ENCODE data around the gene STK32B.

STK32B gene

GRCh38 chr4:5541169-5541568 lies 489.9 kb downstream of the STK32B start:
- no peak overlapping the region for H3K4me3 ChIP-seq (ENCODE audit: low read depth, low read length)
- no peak for DNase-seq (ENCODE audit: low read depth)
- TF ChIP-seq CTCF (conservative IDR thresholded peaks at IDR 0.05; ENCODE audit: low read depth, low read length) = no peak

DNA sequence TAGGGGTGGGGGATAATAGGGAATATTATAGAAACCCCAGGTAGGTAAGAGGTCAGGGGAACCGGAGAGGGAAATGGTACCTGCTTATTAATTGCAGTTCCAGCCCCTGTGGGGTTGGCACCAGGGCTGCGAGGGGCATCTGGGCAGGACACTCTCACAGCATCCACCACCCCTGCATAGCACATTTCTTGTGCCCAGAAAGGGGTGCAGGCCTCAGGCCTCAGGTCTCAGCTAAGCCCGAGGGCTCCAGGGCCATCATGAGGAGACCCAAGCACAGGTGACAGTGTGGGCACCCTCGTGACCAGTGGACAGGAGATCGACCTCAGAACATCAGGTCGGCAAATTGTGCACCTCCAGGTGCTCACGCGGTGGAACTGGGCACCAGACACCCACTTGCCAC lies 492.4 kb downstream of the STK32B start:
- no peak for TF ChIP-seq CTCF (conservative IDR thresholded peaks at IDR 0.05; ENCODE audit: low read depth, low read length)
- no peak overlapping the region for H3K4me3 ChIP-seq (ENCODE audit: low read depth, low read length)
- DNase-seq (ENCODE audit: low read depth) = no peak

DNA sequence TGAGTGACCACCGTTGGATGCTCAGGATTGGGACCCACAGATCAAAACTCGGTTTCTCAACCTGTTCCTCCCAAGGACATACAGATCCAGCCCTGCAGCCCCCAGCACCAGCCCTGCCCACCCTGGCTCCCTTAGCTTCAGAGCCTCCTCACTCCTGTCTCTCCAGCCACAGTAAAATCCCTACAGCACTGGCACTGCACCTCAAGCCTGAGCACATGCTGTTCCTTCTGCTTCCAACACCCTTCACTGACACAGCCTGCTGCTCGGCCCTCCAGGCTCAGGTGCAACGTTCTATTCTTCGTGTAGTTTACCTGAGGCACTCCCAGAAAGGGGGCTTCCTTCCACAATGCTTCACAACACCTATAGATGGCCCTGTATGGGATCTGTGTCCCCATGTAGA lies 493.5 kb downstream of the STK32B start:
- DNase-seq (ENCODE audit: low read depth) = no peak
- H3K4me3 ChIP-seq (ENCODE audit: low read depth, low read length) = no peak overlapping the region
- no peak for TF ChIP-seq CTCF (conservative IDR thresholded peaks at IDR 0.05; ENCODE audit: low read depth, low read length)

DNA sequence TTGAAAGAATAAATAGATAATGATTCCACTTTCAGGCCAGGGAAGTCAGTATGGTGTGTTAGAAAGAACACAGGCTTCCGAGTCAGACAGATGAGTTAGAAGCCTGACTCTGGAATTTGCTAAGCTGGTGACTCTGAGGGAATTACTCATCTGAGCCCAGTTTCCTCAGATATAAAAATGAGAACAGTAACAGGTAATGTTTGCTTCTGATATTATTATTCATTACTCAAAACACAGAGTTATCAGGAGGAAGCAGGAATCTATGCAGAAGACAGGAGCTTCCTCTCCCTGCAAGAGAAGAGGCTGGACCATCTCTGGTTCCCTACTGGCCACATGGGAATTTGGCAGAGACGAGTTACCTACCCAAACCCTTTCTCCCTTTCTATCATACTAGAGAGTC lies 494.0 kb downstream of the STK32B start:
- no peak for TF ChIP-seq CTCF (conservative IDR thresholded peaks at IDR 0.05; ENCODE audit: low read depth, low read length)
- no peak overlapping the region for H3K4me3 ChIP-seq (ENCODE audit: low read depth, low read length)
- DNase-seq (ENCODE audit: low read depth) = no peak

- no peak overlapping the region for H3K4me3 ChIP-seq (ENCODE audit: low read depth, low read length)
- no peak for DNase-seq (ENCODE audit: low read depth)
- TF ChIP-seq CTCF (conservative IDR thresholded peaks at IDR 0.05; ENCODE audit: low read depth, low read length) = no peak
Measured at GRCh38 chr4:5547651-5548249, 496.5 kb downstream of the STK32B start.
